ENCODE measurements around the gene OARD1.

The OARD1 gene

GRCh38 chr6:41066867-41067304 lies 5.3 kb downstream of the OARD1 start:
- TF ChIP-seq CTCF (IDR thresholded peaks at IDR 0.05; ENCODE audit: low read depth, low read length, missing control alignments): peak; percentile 81
- no peak overlapping the region for H3K4me3 ChIP-seq (replicated peaks; ENCODE audit: low read depth, low read length)
- DNase-seq (ENCODE audit: extremely low read depth, low read depth): peak; percentile 70

GRCh38 chr6:41065550-41066026 lies 6.6 kb downstream of the OARD1 start:
- H3K4me3 ChIP-seq (replicated peaks; ENCODE audit: low read depth, low read length): no peak overlapping the region

GRCh38 chr6:41064841-41065240 lies 7.3 kb downstream of the OARD1 start:
- no peak for TF ChIP-seq CTCF (IDR thresholded peaks at IDR 0.05; ENCODE audit: low read depth, low read length, missing control alignments)
- DNase-seq (ENCODE audit: extremely low read depth, low read depth): no peak
- no peak overlapping the region for H3K4me3 ChIP-seq (replicated peaks; ENCODE audit: low read depth, low read length)

More at GRCh38 chr6:41065550-41066026, 6.6 kb downstream of the OARD1 start:
- DNase-seq (ENCODE audit: extremely low read depth, low read depth): no peak
- TF ChIP-seq CTCF (IDR thresholded peaks at IDR 0.05; ENCODE audit: low read depth, low read length, missing control alignments): no peak

- no peak for TF ChIP-seq CTCF (IDR thresholded peaks at IDR 0.05; ENCODE audit: low read depth, low read length, missing control alignments)
- DNase-seq (ENCODE audit: extremely low read depth, low read depth): no peak
- H3K4me3 ChIP-seq (replicated peaks; ENCODE audit: low read depth, low read length): no peak overlapping the region
Measured at GRCh38 chr6:41063884-41064285, 8.3 kb downstream of the OARD1 start.

GRCh38 chr6:41062056-41062455 lies 10.1 kb downstream of the OARD1 start:
- no peak for DNase-seq (ENCODE audit: extremely low read depth, low read depth)
- TF ChIP-seq CTCF (IDR thresholded peaks at IDR 0.05; ENCODE audit: low read depth, low read length, missing control alignments): no peak
- H3K4me3 ChIP-seq (replicated peaks; ENCODE audit: low read depth, low read length): no peak overlapping the region

GRCh38 chr6:41061196-41061726 lies 10.9 kb downstream of the OARD1 start:
- no peak overlapping the region for H3K4me3 ChIP-seq (replicated peaks; ENCODE audit: low read depth, low read length)
- no peak for DNase-seq (ENCODE audit: extremely low read depth, low read depth)
- no peak for TF ChIP-seq CTCF (IDR thresholded peaks at IDR 0.05; ENCODE audit: low read depth, low read length, missing control alignments)

- H3K4me3 ChIP-seq (replicated peaks; ENCODE audit: low read depth, low read length): no peak overlapping the region
- TF ChIP-seq CTCF (IDR thresholded peaks at IDR 0.05; ENCODE audit: low read depth, low read length, missing control alignments): no peak
- DNase-seq (ENCODE audit: extremely low read depth, low read depth): no peak
Measured at GRCh38 chr6:41059556-41059955, 12.6 kb downstream of the OARD1 start.

Data from HFF-Myc (cell line).